IPS-20b (cell line): Measurements from ENCODE around the gene LENG8.

Source experiments
- H3K27ac ChIP-seq: one replicate; pipeline ENCODE4 v1.5.1; 2013; ENCODE audit warnings: low read length
- H3K27me3 ChIP-seq: 2 replicates; pipeline ENCODE4 v1.6.1; 2013; ENCODE audit warnings: mild to moderate bottlenecking, low read length, inconsistent platforms; ENCODE audit not compliant: insufficient read depth
- H3K36me3 ChIP-seq: 2 replicates; pipeline ENCODE4 v1.6.1; 2013; ENCODE audit warnings: low read depth, mild to moderate bottlenecking, inconsistent platforms, low read length, moderate library complexity; ENCODE audit not compliant: insufficient read depth
- H3K4me1 ChIP-seq: 2 replicates; pipeline ENCODE4 v1.6.1; 2013; ENCODE audit warnings: mild to moderate bottlenecking, control low read depth, inconsistent platforms, low read length, moderate library complexity; ENCODE audit not compliant: insufficient read depth
- H3K4me3 ChIP-seq: 2 replicates; pipeline ENCODE4 v1.5.1; 2013; ENCODE audit warnings: mild to moderate bottlenecking, low read length, inconsistent platforms
- H3K9ac ChIP-seq: 2 replicates; pipeline ENCODE4 v1.6.1; 2013; ENCODE audit warnings: low read depth, mild to moderate bottlenecking, inconsistent platforms, low read length, moderate library complexity
- H3K9me3 ChIP-seq: 2 replicates; pipeline ENCODE4 v1.6.1; 2013; ENCODE audit warnings: mild to moderate bottlenecking, low read depth, low read length, inconsistent platforms; ENCODE audit not compliant: insufficient read depth

The LENG8 gene

GRCh38 chr19:54448774-54449700 is at the start of gene LENG8:
TSS of gene LENG8 (plus strand) at chr19:54449199. CDS start at chr19:54451345, 2,146 bp downstream.
- Histone ChIP-seq H3K36me3 (peaks cover 45% of the 10 kb centered on the region), H3K9me3 (no peaks in the 10 kb centered on the region), H3K27ac (peak within 1 kb of the TSS; percentile 59), H3K27me3 (no peaks in the 10 kb centered on the region), H3K4me3 (peak within 1 kb of the TSS; percentile 82), H3K4me1 (peaks cover 5% of the 10 kb centered on the region; the same call in 1 of the 2 replicates), H3K9ac (peak within 1 kb of the TSS; percentile 76)

- no peaks in the 10 kb centered on the region for H3K36me3 ChIP-seq
- H3K27me3 ChIP-seq = no peaks in the 10 kb centered on the region
- H3K27ac ChIP-seq = no peak overlapping the region
- H3K9ac ChIP-seq = no peak overlapping the region
- H3K9me3 ChIP-seq = no peaks in the 10 kb centered on the region
- H3K4me3 ChIP-seq = no peak overlapping the region
- 0 out of 2 replicates have a peak, but pooled peaks cover 3% of the 10 kb centered on the region for H3K4me1 ChIP-seq
Measured at GRCh38 chr19:54400913-54401312, 48.1 kb upstream of the LENG8 start.

DNA sequence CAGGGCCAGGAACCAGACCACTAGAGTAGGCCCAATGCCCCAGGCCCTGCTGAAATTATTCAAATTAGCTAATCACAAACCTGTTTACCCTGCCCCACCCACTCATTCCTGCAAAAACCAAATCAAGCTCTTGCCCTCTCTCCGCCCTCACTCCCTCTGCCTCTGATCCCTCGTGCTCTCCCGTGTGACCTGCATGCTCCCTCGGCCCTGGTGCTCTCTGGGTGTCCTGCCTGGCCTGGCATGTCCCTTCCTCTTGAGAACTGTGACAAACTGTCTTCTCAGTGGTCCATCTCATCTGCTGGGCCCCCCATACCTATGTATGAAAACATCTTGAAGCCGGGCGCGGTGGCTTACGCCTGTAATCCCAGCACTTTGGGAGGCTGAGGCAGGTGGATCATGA is 45.9 kb upstream of the LENG8 start:
- Histone ChIP-seq H3K27me3 (no peaks in the 10 kb centered on the region), H3K36me3 (no peaks in the 10 kb centered on the region), H3K4me3 (no peak overlapping the region), H3K9me3 (no peaks in the 10 kb centered on the region), H3K27ac (no peak overlapping the region), H3K9ac (no peak overlapping the region), H3K4me1 (0 out of 2 replicates have a peak, but pooled peaks cover 3% of the 10 kb centered on the region)

DNA sequence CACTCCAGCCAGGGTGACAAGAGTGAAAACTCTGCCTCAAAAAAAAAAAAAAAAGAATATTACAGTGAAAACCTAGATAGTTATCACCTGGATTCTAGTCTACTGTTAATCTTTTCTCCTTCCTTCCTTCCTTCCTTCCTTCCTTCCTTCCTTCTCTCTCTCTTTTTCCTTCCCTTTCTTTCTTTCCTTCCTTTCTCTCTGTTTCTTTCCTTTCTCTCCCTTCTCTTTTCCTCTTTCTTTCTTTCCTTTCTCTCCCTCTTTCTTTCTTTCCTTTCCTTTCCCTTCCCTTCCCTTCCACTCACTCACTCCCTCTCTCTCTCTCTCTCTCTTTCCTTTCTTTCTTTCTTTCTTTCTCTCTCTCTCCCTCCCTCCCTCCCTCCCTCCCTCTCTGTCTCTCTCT is 43.4 kb upstream of the LENG8 start:
- Histone ChIP-seq H3K9me3 (no peaks in the 10 kb centered on the region), H3K9ac (no peak overlapping the region), H3K36me3 (no peaks in the 10 kb centered on the region), H3K27ac (no peak overlapping the region), H3K27me3 (peaks cover 4% of the 10 kb centered on the region; the same call in 1 of the 2 replicates), H3K4me3 (no peak overlapping the region), H3K4me1 (no peaks in the 10 kb centered on the region)

- H3K27ac ChIP-seq = no peak overlapping the region
- H3K4me1 ChIP-seq = no peaks in the 10 kb centered on the region
- H3K9me3 ChIP-seq = no peaks in the 10 kb centered on the region
- H3K9ac ChIP-seq = no peak overlapping the region
- H3K27me3 ChIP-seq = peaks cover 11% of the 10 kb centered on the region
- no peaks in the 10 kb centered on the region for H3K36me3 ChIP-seq
- H3K4me3 ChIP-seq = no peak overlapping the region
Measured at GRCh38 chr19:54407780-54408179, 41.2 kb upstream of the LENG8 start.

GRCh38 chr19:54408456-54409026 is 40.5 kb upstream of the LENG8 start:
- Histone ChIP-seq H3K4me1 (no peaks in the 10 kb centered on the region), H3K36me3 (no peaks in the 10 kb centered on the region), H3K4me3 (no peak overlapping the region), H3K9ac (no peak overlapping the region), H3K27me3 (peaks cover 19% of the 10 kb centered on the region), H3K27ac (no peak overlapping the region), H3K9me3 (no peaks in the 10 kb centered on the region)

GRCh38 chr19:54411033-54411432 is 38.0 kb upstream of the LENG8 start:
- H3K27me3 ChIP-seq = peaks cover 41% of the 10 kb centered on the region
- H3K9me3 ChIP-seq = no peaks in the 10 kb centered on the region
- no peak overlapping the region for H3K27ac ChIP-seq

GRCh38 chr19:54412877-54413276 is 36.1 kb upstream of the LENG8 start:
- no peak overlapping the region for H3K4me3 ChIP-seq
- peaks cover 59% of the 10 kb centered on the region for H3K27me3 ChIP-seq

More at GRCh38 chr19:54411033-54411432, 38.0 kb upstream of the LENG8 start:
- H3K4me1 ChIP-seq = no peaks in the 10 kb centered on the region
- H3K9ac ChIP-seq = no peak overlapping the region
- H3K36me3 ChIP-seq = no peaks in the 10 kb centered on the region
- H3K4me3 ChIP-seq = no peak overlapping the region

GRCh38 chr19:54414156-54414555 is 34.8 kb upstream of the LENG8 start:
- H3K27ac ChIP-seq = no peak overlapping the region
- H3K4me1 ChIP-seq = peaks cover 4% of the 10 kb centered on the region; the same call in 1 of the 2 replicates
- H3K9ac ChIP-seq = no peak overlapping the region
- H3K27me3 ChIP-seq = peaks cover 63% of the 10 kb centered on the region
- no peak overlapping the region for H3K4me3 ChIP-seq
- H3K9me3 ChIP-seq = no peaks in the 10 kb centered on the region
- H3K36me3 ChIP-seq = peaks cover 6% of the 10 kb centered on the region; the same call in 1 of the 2 replicates

More at GRCh38 chr19:54412877-54413276, 36.1 kb upstream of the LENG8 start:
- no peak overlapping the region for H3K27ac ChIP-seq
- no peaks in the 10 kb centered on the region for H3K9me3 ChIP-seq
- H3K4me1 ChIP-seq = no peaks in the 10 kb centered on the region; the same call in 1 of the 2 replicates
- H3K36me3 ChIP-seq = peaks cover 6% of the 10 kb centered on the region; the same call in 1 of the 2 replicates
- no peak overlapping the region for H3K9ac ChIP-seq

DNA sequence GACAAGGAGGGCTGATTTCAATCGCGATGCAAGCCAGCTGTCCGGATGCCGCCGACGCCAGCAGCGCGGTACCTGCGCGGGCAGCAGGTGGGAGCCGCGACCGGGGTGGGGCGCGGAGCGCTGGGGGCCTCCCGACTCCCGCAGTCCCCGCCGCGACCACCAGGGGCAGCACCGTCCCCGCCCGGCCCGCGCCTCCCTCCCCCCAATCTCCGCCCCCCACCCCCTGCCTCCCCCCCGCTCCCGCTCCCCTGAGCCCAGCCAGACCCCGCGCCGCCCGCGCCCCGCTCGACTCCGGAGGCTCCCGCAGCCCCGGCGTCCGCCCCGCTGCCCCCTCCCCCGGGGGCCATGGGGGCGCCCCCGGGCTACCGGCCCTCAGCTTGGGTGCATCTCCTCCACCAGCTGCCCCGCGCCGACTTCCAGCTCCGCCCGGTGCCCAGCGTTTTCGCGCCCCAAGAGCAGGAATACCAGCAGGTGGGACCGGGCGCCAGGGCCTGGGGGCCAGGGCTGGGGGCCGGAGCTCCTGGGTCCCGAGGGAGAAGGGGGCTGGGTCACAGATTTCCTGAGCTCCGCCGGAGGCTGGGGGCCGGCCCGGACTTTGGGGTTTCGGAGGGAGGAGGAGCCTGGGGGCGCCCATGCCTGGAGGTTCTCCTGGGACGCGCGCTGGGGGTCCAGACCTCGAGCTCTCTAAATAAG is 33.6 kb upstream of the LENG8 start, which contains the start of gene TTYH1:
TSS of gene TTYH1 (plus strand) at position 257 of the 693 bp plus-strand sequence. CDS start at position 346, 89 bp downstream.
- peak within 1 kb of the TSS; percentile 72 for H3K4me3 ChIP-seq
- H3K9me3 ChIP-seq = no peaks in the 10 kb centered on the region
- peak within 1 kb of the TSS; percentile 71; the same call in 1 of the 2 replicates for H3K9ac ChIP-seq
- no peak within 1 kb of the TSS for H3K27ac ChIP-seq
- peaks cover 59% of the 10 kb centered on the region for H3K27me3 ChIP-seq
- peaks cover 6% of the 10 kb centered on the region; the same call in 1 of the 2 replicates for H3K36me3 ChIP-seq
- H3K4me1 ChIP-seq = peaks cover 10% of the 10 kb centered on the region; the same call in 1 of the 2 replicates
